Mesenchymal stem cell (in vitro differentiated cells and primary cell): ENCODE results near the gene AKT1S1.

Experiments used
- DNase-seq: peaks from one replicate; pipeline ENCODE4 v3.0.0-alpha.2; 2013
- H2AFZ ChIP-seq: one replicate; pipeline ENCODE4 v1.6.1; 2013; ENCODE audit warnings: low read depth, mild to moderate bottlenecking, control low read depth, inconsistent platforms, low read length, moderate library complexity
- H2AK5ac ChIP-seq: 2 replicates; pipeline ENCODE4 v1.6.1; 2013; ENCODE audit warnings: low read length, moderate library complexity, mild to moderate bottlenecking, inconsistent platforms; ENCODE audit not compliant: severe bottlenecking
- H2BK120ac ChIP-seq: one replicate; pipeline ENCODE4 v1.6.1; 2013; ENCODE audit warnings: low read depth, mild to moderate bottlenecking, inconsistent platforms, low read length, moderate library complexity
- H2BK12ac ChIP-seq, 2 experiments: one replicate each; pipeline ENCODE4 v1.6.1; 2013; ENCODE audit warnings: inconsistent platforms in 2 of 2, low read length in 2 of 2, mild to moderate bottlenecking in 2 of 2, moderate library complexity in 2 of 2, control low read depth in 1 of 2
- H2BK15ac ChIP-seq: one replicate; pipeline ENCODE4 v1.6.1; 2013; ENCODE audit warnings: mild to moderate bottlenecking, low read depth, inconsistent platforms; ENCODE audit not compliant: poor library complexity, severe bottlenecking
- H2BK5ac ChIP-seq: 2 replicates; pipeline ENCODE4 v1.6.1; 2013; ENCODE audit warnings: low read depth, mild to moderate bottlenecking, low read length, control low read depth, inconsistent platforms; ENCODE audit not compliant: poor library complexity, severe bottlenecking
- H3K14ac ChIP-seq, 2 experiments: one replicate each; pipeline ENCODE4 v1.6.1; 2013; ENCODE audit warnings: inconsistent platforms in 2 of 2, low read length in 2 of 2, control low read depth in 1 of 2, mild to moderate bottlenecking in 1 of 2, moderate library complexity in 1 of 2
- H3K18ac ChIP-seq, 2 experiments: one replicate each; pipeline ENCODE4 v1.6.1; 2013; ENCODE audit warnings: inconsistent platforms in 2 of 2, low read length in 2 of 2, control low read depth in 1 of 2, low read depth in 1 of 2, mild to moderate bottlenecking in 1 of 2
- H3K23ac ChIP-seq, 2 experiments: one replicate each; pipeline ENCODE4 v1.6.1; 2013; ENCODE audit warnings: inconsistent platforms in 2 of 2, low read length in 2 of 2, mild to moderate bottlenecking in 2 of 2, moderate library complexity in 2 of 2, control low read depth in 1 of 2
- H3K27ac ChIP-seq: 2 replicates; pipeline ENCODE4 v1.5.1; 2013; ENCODE audit warnings: mild to moderate bottlenecking, moderate library complexity, low read length, control low read depth, inconsistent platforms; ENCODE audit not compliant: poor library complexity, severe bottlenecking
- H3K27me3 ChIP-seq, 2 experiments: 2 replicates each; pipeline versions ENCODE4 v1.6.1 to v1.7.0; 2013; ENCODE audit warnings: low read length in 2 of 2, mild to moderate bottlenecking in 2 of 2, moderate library complexity in 2 of 2, control low read depth in 1 of 2, inconsistent platforms in 1 of 2; ENCODE audit not compliant: control insufficient read depth in 1 of 2, insufficient read depth in 1 of 2
- H3K36me3 ChIP-seq, 2 experiments: 2 replicates each; pipeline versions ENCODE4 v1.6.1 to v1.7.0; 2013; ENCODE audit warnings: low read length in 2 of 2, control low read depth in 1 of 2, inconsistent platforms in 1 of 2, low read depth in 1 of 2, mild to moderate bottlenecking in 1 of 2; ENCODE audit not compliant: insufficient read depth in 2 of 2, control insufficient read depth in 1 of 2
- H3K4ac ChIP-seq, 2 experiments: one replicate each; pipeline ENCODE4 v1.6.1; 2013; ENCODE audit warnings: inconsistent platforms in 2 of 2, low read length in 2 of 2, mild to moderate bottlenecking in 2 of 2, moderate library complexity in 2 of 2, control low read depth in 1 of 2, low read depth in 1 of 2
- H3K4me1 ChIP-seq: 2 replicates; pipeline ENCODE4 v1.6.1; 2013; ENCODE audit warnings: low read depth, low read length, control low read depth; ENCODE audit not compliant: control insufficient read depth, insufficient read depth
- H3K4me2 ChIP-seq: 2 replicates; pipeline ENCODE4 v1.6.1; 2013; ENCODE audit warnings: low read length, mild to moderate bottlenecking, inconsistent platforms; ENCODE audit not compliant: poor library complexity, severe bottlenecking
- H3K4me3 ChIP-seq, 2 experiments: 2 replicates each; pipeline versions ENCODE4 v1.5.1 to v1.7.0; 2013; ENCODE audit warnings: low read length in 2 of 2, mild to moderate bottlenecking in 2 of 2, control low read depth in 1 of 2, low read depth in 1 of 2; ENCODE audit not compliant: insufficient read depth in 1 of 2
- H3K79me1 ChIP-seq: replicated peaks from 2 replicates; pipeline ENCODE4 v1.6.1; 2013; ENCODE audit warnings: mild to moderate bottlenecking, control low read depth, low read length, inconsistent platforms; ENCODE audit not compliant: poor library complexity, severe bottlenecking
- H3K9ac ChIP-seq: 2 replicates; pipeline ENCODE4 v1.7.0; 2013; ENCODE audit warnings: mild to moderate bottlenecking, low read length, moderate library complexity
- H3K9me3 ChIP-seq: 2 replicates; pipeline ENCODE4 v1.7.0; 2013; ENCODE audit warnings: mild to moderate bottlenecking, low read length; ENCODE audit not compliant: control insufficient read depth
- H4K8ac ChIP-seq: one replicate; pipeline ENCODE4 v1.6.1; 2013; ENCODE audit warnings: inconsistent platforms, mild to moderate bottlenecking, low read length, moderate library complexity
- H4K91ac ChIP-seq: one replicate; pipeline ENCODE4 v1.6.1; 2013; ENCODE audit warnings: mild to moderate bottlenecking, low read length, inconsistent platforms
- WGBS: methylation state at CpG from one replicate; pipeline ENCODE4 v1.1.7; 2013; ENCODE audit warnings: mixed read lengths; 5-methylcytosine and 5-hydroxymethylcytosine counted together

The AKT1S1 gene

GRCh38 chr19:49840321-49840720 lies 36.8 kb downstream of the AKT1S1 start:
- Histone ChIP-seq H2BK120ac (no peak overlapping the region), H3K9me3 (no peaks in the 10 kb centered on the region), H2AK5ac (no peak overlapping the region), H3K23ac (no peak overlapping the region), H2BK15ac (no peak overlapping the region), H3K27me3 (no peaks in the 10 kb centered on the region), H3K4me1 (peaks cover 16% of the 10 kb centered on the region), H3K18ac (no peak overlapping the region), H2AFZ (no peak overlapping the region), H4K91ac (no peak overlapping the region), H2BK12ac (no peak overlapping the region), H3K27ac (no peak overlapping the region), H3K14ac (no peak overlapping the region), H4K8ac (no peak overlapping the region), H3K36me3 (peaks cover 55 to 58% of the 10 kb centered on the region in 2 experiments), H2BK5ac (no peak overlapping the region), H3K9ac (no peak overlapping the region), H3K4me3 (no peak overlapping the region), H3K4ac (no peak overlapping the region), H3K79me1 (peaks cover 20% of the 10 kb centered on the region), H3K4me2 (no peak overlapping the region)
- 95% methylated on average over 11 of the region's 11 CpGs for WGBS
- no peak for DNase-seq

DNA sequence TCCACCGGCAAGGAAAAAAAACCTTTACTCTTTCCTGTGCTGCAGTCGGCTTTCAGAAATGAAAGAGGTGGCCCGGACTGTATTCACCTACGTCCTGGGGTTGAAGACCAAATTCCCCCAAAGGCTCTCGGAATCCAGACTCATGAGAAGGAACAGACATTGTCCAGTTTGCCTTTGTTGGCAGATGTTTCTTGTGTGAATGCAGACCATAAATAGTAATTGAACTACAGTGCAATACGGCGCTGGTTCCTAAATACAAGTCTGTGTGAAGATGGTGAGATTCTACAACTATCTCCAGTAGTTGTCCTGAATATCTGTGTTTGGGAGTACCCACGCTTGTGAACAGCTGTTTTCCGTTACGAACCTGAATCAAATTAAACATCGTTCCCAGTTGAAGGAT lies 37.4 kb downstream of the AKT1S1 start:
- H2AK5ac ChIP-seq: no peak overlapping the region
- H4K91ac ChIP-seq: no peak overlapping the region
- H3K4me3 ChIP-seq: no peak overlapping the region
- 97% methylated on average over 11 of the region's 11 CpGs for WGBS
- H3K23ac ChIP-seq: no peak overlapping the region
- H2BK15ac ChIP-seq: no peak overlapping the region
- no peak overlapping the region for H3K27ac ChIP-seq
- no peak overlapping the region for H2AFZ ChIP-seq
- H3K4me1 ChIP-seq: peaks cover 16% of the 10 kb centered on the region
- H3K79me1 ChIP-seq: peaks cover 24% of the 10 kb centered on the region
- H3K27me3 ChIP-seq: no peaks in the 10 kb centered on the region
- H3K36me3 ChIP-seq: peaks cover 61 to 64% of the 10 kb centered on the region in 2 experiments
- no peak overlapping the region for H3K4ac ChIP-seq
- DNase-seq: no peak
- H4K8ac ChIP-seq: no peak overlapping the region
- H3K4me2 ChIP-seq: no peak overlapping the region
- H2BK5ac ChIP-seq: no peak overlapping the region
- H3K14ac ChIP-seq: no peak overlapping the region
- H2BK120ac ChIP-seq: no peak overlapping the region
- no peaks in the 10 kb centered on the region for H3K9me3 ChIP-seq
- no peak overlapping the region for H2BK12ac ChIP-seq
- H3K18ac ChIP-seq: no peak overlapping the region
- H3K9ac ChIP-seq: no peak overlapping the region

DNA sequence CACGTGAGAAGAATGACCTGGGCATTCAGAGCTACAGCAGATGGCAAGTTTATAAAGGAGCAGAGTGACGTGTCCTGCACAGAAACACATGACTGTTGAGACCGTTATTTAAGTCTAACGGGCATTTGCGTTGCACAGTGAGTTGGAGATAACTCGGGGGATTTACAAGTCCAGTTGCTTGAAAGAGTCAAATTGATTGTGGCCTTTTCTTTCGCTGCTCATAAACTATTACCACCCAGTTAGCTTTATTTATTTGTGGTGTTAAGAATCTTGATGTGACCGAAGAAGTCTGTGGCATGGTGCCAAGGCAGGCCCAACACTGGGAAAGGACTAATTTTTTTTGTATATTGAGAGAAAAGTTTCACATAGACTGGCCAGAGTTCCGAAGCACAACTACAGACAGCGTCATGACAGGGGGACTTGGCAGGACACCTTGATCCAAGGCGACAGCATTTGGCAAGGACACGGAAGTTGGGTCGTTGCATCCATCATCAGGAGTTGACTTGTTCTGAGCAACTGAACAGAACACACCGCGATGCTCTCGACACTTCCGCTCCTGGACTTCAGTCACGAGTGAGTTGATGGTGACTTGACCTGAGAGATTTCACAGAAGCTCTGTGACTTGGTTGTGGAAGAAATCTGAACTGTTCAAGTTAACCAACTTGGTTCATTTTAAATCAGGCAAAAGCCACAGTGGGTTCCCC lies 38.1 kb downstream of the AKT1S1 start:
- H2BK120ac ChIP-seq: no peak overlapping the region
- H3K36me3 ChIP-seq: peaks cover 68 to 71% of the 10 kb centered on the region in 2 experiments
- no peak overlapping the region for H3K23ac ChIP-seq
- H3K14ac ChIP-seq: no peak overlapping the region
- H2BK5ac ChIP-seq: no peak overlapping the region
- H2AFZ ChIP-seq: no peak overlapping the region
- no peaks in the 10 kb centered on the region for H3K9me3 ChIP-seq
- no peak overlapping the region for H3K4me2 ChIP-seq
- no peaks in the 10 kb centered on the region for H3K27me3 ChIP-seq
- no peak overlapping the region for H3K18ac ChIP-seq
- DNase-seq: no peak
- H2BK12ac ChIP-seq: no peak overlapping the region
- no peak overlapping the region for H4K8ac ChIP-seq
- H2BK15ac ChIP-seq: no peak overlapping the region
- no peak overlapping the region for H3K4ac ChIP-seq
- no peak overlapping the region for H3K4me3 ChIP-seq
- WGBS: 97% methylated on average over 16 of the region's 18 CpGs
- no peak overlapping the region for H4K91ac ChIP-seq
- H3K79me1 ChIP-seq: peaks cover 29% of the 10 kb centered on the region
- peaks cover 16% of the 10 kb centered on the region for H3K4me1 ChIP-seq
- no peak overlapping the region for H3K9ac ChIP-seq
- no peak overlapping the region for H2AK5ac ChIP-seq
- H3K27ac ChIP-seq: no peak overlapping the region

- Histone ChIP-seq H3K9me3 (no peaks in the 10 kb centered on the region), H4K91ac (no peak overlapping the region), H3K4me2 (no peak overlapping the region), H2BK15ac (no peak overlapping the region), H3K4me1 (peaks cover 19% of the 10 kb centered on the region), H3K79me1 (peaks cover 37% of the 10 kb centered on the region), H2BK120ac (no peak overlapping the region), H2BK12ac (no peak overlapping the region), H4K8ac (no peak overlapping the region), H3K14ac (no peak overlapping the region), H3K18ac (no peak overlapping the region), H3K4ac (no peak overlapping the region), H2AK5ac (no peak overlapping the region), H3K9ac (no peak overlapping the region), H3K27me3 (no peaks in the 10 kb centered on the region), H3K23ac (no peak overlapping the region), H2AFZ (no peak overlapping the region), H3K36me3 (peaks cover 83 to 86% of the 10 kb centered on the region in 2 experiments), H3K27ac (no peak overlapping the region), H2BK5ac (no peak overlapping the region), H3K4me3 (no peak overlapping the region)
- 97% methylated on average over 9 of the region's 9 CpGs for WGBS
- DNase-seq: no peak
Measured at GRCh38 chr19:49837425-49837824, 39.7 kb downstream of the AKT1S1 start.
